Stimulated activated naive CD8-positive, alpha-beta T cell treated with anti-CD3 and anti-CD28 coated beads, Interleukin-15, amount 100 ng/mL, for 72 hours (primary cell): ENCODE data around the gene NCK2.
A peak's percentile ranks its signal among the peaks of the same experiment; 100 is the strongest.

Source experiments
- ATAC-seq: fragments of 150-1000 bp; cut with Tn5 transposase; 2 replicates; pipeline ENCODE4 v1.10.0; 2021; ENCODE audit warnings: mild to moderate bottlenecking, moderate library complexity
- DNase-seq, 2 donors: peaks; one replicate each; pipeline ENCODE4 v3.0.0; 2021 to 2022
- H3K27ac Mint-ChIP-seq, 2 donors: one replicate each; pipeline ENCODE4 v1.8.0; 2022; ENCODE audit warnings: mild to moderate bottlenecking in 2 of 2, mixed read lengths in 2 of 2, moderate library complexity in 2 of 2
- H3K27me3 Mint-ChIP-seq: one replicate; pipeline ENCODE4 v1.8.0; 2022; ENCODE audit warnings: mixed read lengths
- H3K4me1 Mint-ChIP-seq: one replicate; pipeline ENCODE4 v1.8.0; 2022; ENCODE audit warnings: mild to moderate bottlenecking, mixed read lengths
- H3K4me3 Mint-ChIP-seq, 2 donors: one replicate each; pipeline ENCODE4 v1.8.0; 2022; ENCODE audit warnings: mild to moderate bottlenecking in 2 of 2, mixed read lengths in 2 of 2, moderate library complexity in 1 of 2
- H3K9me3 Mint-ChIP-seq, 2 donors: one replicate each; pipeline ENCODE4 v1.8.0; 2022; ENCODE audit warnings: mixed read lengths in 2 of 2

NCK2 gene

GRCh38 chr2:105812180-105813044 lies 67.7 kb downstream of the NCK2 start:
- peak overlapping the region in 1 of 2 donors; percentile 54 for H3K27ac Mint-ChIP-seq
- no peak for DNase-seq
- H3K4me3 Mint-ChIP-seq: peak overlapping the region in 1 of 2 donors; percentile 10
- H3K4me1 Mint-ChIP-seq: peaks cover 96% of the 10 kb centered on the region
- no peaks in the 10 kb centered on the region for H3K27me3 Mint-ChIP-seq
- no peak for ATAC-seq
- H3K9me3 Mint-ChIP-seq: peaks cover 8 to 15% of the 10 kb centered on the region in 2 donors

GRCh38 chr2:105813045-105813315 lies 68.3 kb downstream of the NCK2 start:
- no peak for ATAC-seq
- H3K27ac Mint-ChIP-seq: no peak overlapping the region
- no peaks in the 10 kb centered on the region for H3K27me3 Mint-ChIP-seq
- H3K4me1 Mint-ChIP-seq: peaks cover 92% of the 10 kb centered on the region
- no peak for DNase-seq
- peaks cover 8 to 15% of the 10 kb centered on the region in 2 donors for H3K9me3 Mint-ChIP-seq
- no peak overlapping the region for H3K4me3 Mint-ChIP-seq

- Mint-ChIP-seq H3K27me3 (no peaks in the 10 kb centered on the region), H3K4me1 (peaks cover 87% of the 10 kb centered on the region), H3K27ac (peak overlapping the region in 1 of 2 donors; percentile 91), H3K4me3 (no peak overlapping the region), H3K9me3 (peaks cover 8 to 15% of the 10 kb centered on the region in 2 donors)
- ATAC-seq (no peak), DNase-seq (no peak)
These were observed 68.7 kb downstream of the NCK2 start for GRCh38 chr2:105813405-105813804.

GRCh38 chr2:105814291-105814940 lies 69.7 kb downstream of the NCK2 start:
- Mint-ChIP-seq H3K27me3 (no peaks in the 10 kb centered on the region), H3K4me1 (peaks cover 87% of the 10 kb centered on the region), H3K9me3 (peaks cover 5 to 9% of the 10 kb centered on the region in 2 donors), H3K27ac (peak overlapping the region; percentile 27 to 62), H3K4me3 (no peak overlapping the region)
- ATAC-seq (no peak), DNase-seq (no peak)

GRCh38 chr2:105815401-105815800 lies 70.7 kb downstream of the NCK2 start:
- no peaks in the 10 kb centered on the region for H3K27me3 Mint-ChIP-seq
- H3K9me3 Mint-ChIP-seq: no peaks in the 10 kb centered on the region
- no peak for DNase-seq
- peaks cover 87% of the 10 kb centered on the region for H3K4me1 Mint-ChIP-seq
- H3K27ac Mint-ChIP-seq: no peak overlapping the region
- H3K4me3 Mint-ChIP-seq: no peak overlapping the region
- ATAC-seq: no peak

GRCh38 chr2:105820151-105820550 lies 75.4 kb downstream of the NCK2 start:
- DNase-seq: no peak
- ATAC-seq: no peak
- Mint-ChIP-seq H3K9me3 (no peaks in the 10 kb centered on the region), H3K27me3 (no peaks in the 10 kb centered on the region), H3K27ac (peak overlapping the region; percentile 54 to 72), H3K4me1 (peaks cover 90% of the 10 kb centered on the region), H3K4me3 (no peak overlapping the region)

- H3K4me3 Mint-ChIP-seq: no peak overlapping the region
- peak overlapping the region; percentile 72 to 87 for H3K27ac Mint-ChIP-seq
- DNase-seq (no peak), ATAC-seq (no peak)
- H3K9me3 Mint-ChIP-seq: no peaks in the 10 kb centered on the region
- peaks cover 91% of the 10 kb centered on the region for H3K4me1 Mint-ChIP-seq
- no peaks in the 10 kb centered on the region for H3K27me3 Mint-ChIP-seq
These were observed 76.0 kb downstream of the NCK2 start for GRCh38 chr2:105820691-105821090.

- Mint-ChIP-seq H3K4me3 (peak overlapping the region; percentile 61 to 74), H3K27me3 (no peaks in the 10 kb centered on the region), H3K27ac (peak overlapping the region; percentile 92 to 94), H3K4me1 (peaks cover 89% of the 10 kb centered on the region), H3K9me3 (peaks cover 0 to 4% of the 10 kb centered on the region in 2 donors)
- ATAC-seq: no peak
- no peak for DNase-seq
These were observed 76.9 kb downstream of the NCK2 start for GRCh38 chr2:105821428-105822125.

- Mint-ChIP-seq H3K27me3 (no peaks in the 10 kb centered on the region), H3K9me3 (peaks cover 0 to 4% of the 10 kb centered on the region in 2 donors), H3K4me3 (peak overlapping the region; percentile 61 to 74), H3K27ac (peak overlapping the region; percentile 92 to 94), H3K4me1 (peaks cover 86% of the 10 kb centered on the region)
- peak in 1 of 2 donors; percentile 55 for DNase-seq
- ATAC-seq: peak; percentile 97
These were observed 77.5 kb downstream of the NCK2 start for GRCh38 chr2:105822186-105822585.

- peaks cover 95% of the 10 kb centered on the region for H3K4me1 Mint-ChIP-seq
- H3K27ac Mint-ChIP-seq: peak overlapping the region; percentile 73 to 74
- DNase-seq: no peak
- H3K27me3 Mint-ChIP-seq: no peaks in the 10 kb centered on the region
- no peak for ATAC-seq
- H3K4me3 Mint-ChIP-seq: peak overlapping the region in 1 of 2 donors; percentile 40
- H3K9me3 Mint-ChIP-seq: peaks cover 0 to 4% of the 10 kb centered on the region in 2 donors
These were observed 79.7 kb downstream of the NCK2 start for GRCh38 chr2:105824446-105824845.

- H3K4me1 Mint-ChIP-seq: peaks cover 95% of the 10 kb centered on the region
- no peaks in the 10 kb centered on the region for H3K27me3 Mint-ChIP-seq
- peak; percentile 96 for ATAC-seq
- no peak for DNase-seq
- H3K9me3 Mint-ChIP-seq: peaks cover 12 to 16% of the 10 kb centered on the region in 2 donors
- peak overlapping the region; percentile 77 to 95 for H3K27ac Mint-ChIP-seq
- peak overlapping the region in 1 of 2 donors; percentile 4 for H3K4me3 Mint-ChIP-seq
These were observed 82.8 kb downstream of the NCK2 start for GRCh38 chr2:105827351-105828096.

GRCh38 chr2:105828558-105828957 lies 83.8 kb downstream of the NCK2 start:
- peak overlapping the region; percentile 2 to 89 for H3K27ac Mint-ChIP-seq
- peaks cover 19 to 23% of the 10 kb centered on the region in 2 donors for H3K9me3 Mint-ChIP-seq
- peaks cover 95% of the 10 kb centered on the region for H3K4me1 Mint-ChIP-seq
- no peak overlapping the region for H3K4me3 Mint-ChIP-seq
- no peaks in the 10 kb centered on the region for H3K27me3 Mint-ChIP-seq
- DNase-seq (no peak), ATAC-seq (peak; percentile 55)

GRCh38 chr2:105834931-105835330 lies 90.2 kb downstream of the NCK2 start:
- H3K27me3 Mint-ChIP-seq: no peaks in the 10 kb centered on the region

GRCh38 chr2:105836341-105836740 lies 91.6 kb downstream of the NCK2 start:
- Mint-ChIP-seq H3K27me3 (no peaks in the 10 kb centered on the region), H3K4me1 (peaks cover 94% of the 10 kb centered on the region), H3K4me3 (peak overlapping the region; percentile 70 to 79), H3K27ac (peak overlapping the region; percentile 62 to 95), H3K9me3 (peaks cover 35 to 43% of the 10 kb centered on the region in 2 donors)
- no peak for DNase-seq
- ATAC-seq: no peak

More at GRCh38 chr2:105834931-105835330, 90.2 kb downstream of the NCK2 start:
- DNase-seq (no peak), ATAC-seq (no peak)
- Mint-ChIP-seq H3K27ac (peak overlapping the region; percentile 4 to 54), H3K4me1 (peaks cover 94% of the 10 kb centered on the region), H3K4me3 (peak overlapping the region in 1 of 2 donors; percentile 12), H3K9me3 (peaks cover 41 to 44% of the 10 kb centered on the region in 2 donors)
